Measurements from ENCODE around the gene GFRA1.

Gene GFRA1

DNA sequence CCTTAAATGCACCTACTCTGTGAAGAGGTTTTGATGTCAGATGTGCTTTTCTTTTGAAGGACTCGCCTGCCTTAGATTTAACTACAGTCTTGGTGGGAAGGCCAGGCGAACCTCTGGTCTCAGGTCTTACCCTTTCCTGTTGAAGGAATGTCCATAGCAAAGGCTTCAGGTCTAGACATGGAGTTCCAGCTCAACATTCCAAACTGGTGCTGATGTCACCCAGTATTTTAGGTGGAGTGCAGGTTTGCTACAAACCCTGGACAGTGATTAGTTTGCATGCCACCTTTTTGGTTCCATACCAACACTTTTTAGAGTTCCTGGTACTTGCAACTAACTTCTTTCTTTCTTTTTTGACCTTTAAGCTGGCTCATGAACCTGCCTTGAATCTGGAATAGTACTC, 258.7 kb downstream of the GFRA1 start:
- Histone ChIP-seq H3K27me3 (ENCODE audit: control insufficient read depth in 2 of 2, insufficient read depth in 2 of 2, low read length in 2 of 2) (no peaks in the 10 kb centered on the region), H3K9me3 (ENCODE audit: control insufficient read depth in 2 of 2, low read length in 2 of 2) (no peaks in the 10 kb centered on the region), H3K27ac (ENCODE audit: low read depth in 2 of 2, low read length in 2 of 2) (no peak overlapping the region), H3K4me1 (ENCODE audit: control insufficient read depth in 2 of 2, insufficient read depth in 2 of 2, low read length in 2 of 2) (no peaks in the 10 kb centered on the region), H3K4me3 (ENCODE audit: low read length in 2 of 2) (no peak overlapping the region), H3K36me3 (ENCODE audit: control insufficient read depth in 2 of 2, insufficient read depth in 2 of 2, low read length in 2 of 2) (no peaks in the 10 kb centered on the region), H3K9ac (ENCODE audit: low read depth in 1 of 2, low read length in 2 of 2) (no peak overlapping the region)

DNA sequence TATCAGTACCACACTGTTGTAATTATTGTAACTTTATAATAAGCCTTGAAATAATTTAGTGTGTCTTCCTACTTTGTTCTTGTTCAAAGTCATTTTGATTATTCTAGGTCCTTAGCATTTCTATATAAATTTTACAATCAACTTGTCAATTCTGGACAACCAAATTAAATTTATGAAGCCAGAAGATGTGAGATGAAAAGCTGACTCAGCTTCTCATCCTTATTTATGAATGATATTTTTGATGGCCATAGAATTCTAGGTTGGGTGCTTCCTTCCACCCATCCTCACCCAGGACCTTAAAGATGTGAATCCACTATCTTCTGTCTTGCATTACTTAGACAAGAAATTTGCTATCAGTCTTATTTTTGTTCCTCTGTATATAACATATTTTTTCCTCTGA, 261.1 kb downstream of the GFRA1 start:
- no peak overlapping the region for H3K4me3 ChIP-seq (ENCODE audit: low read length in 2 of 2)
- H3K27ac ChIP-seq (ENCODE audit: low read depth in 2 of 2, low read length in 2 of 2), result no peak overlapping the region
- H3K9me3 ChIP-seq (ENCODE audit: control insufficient read depth in 2 of 2, low read length in 2 of 2), result no peaks in the 10 kb centered on the region
- H3K9ac ChIP-seq (ENCODE audit: low read depth in 1 of 2, low read length in 2 of 2), result no peak overlapping the region
- H3K36me3 ChIP-seq (ENCODE audit: control insufficient read depth in 2 of 2, insufficient read depth in 2 of 2, low read length in 2 of 2), result no peaks in the 10 kb centered on the region
- no peaks in the 10 kb centered on the region for H3K27me3 ChIP-seq (ENCODE audit: control insufficient read depth in 2 of 2, insufficient read depth in 2 of 2, low read length in 2 of 2)
- no peaks in the 10 kb centered on the region for H3K4me1 ChIP-seq (ENCODE audit: control insufficient read depth in 2 of 2, insufficient read depth in 2 of 2, low read length in 2 of 2)

DNA sequence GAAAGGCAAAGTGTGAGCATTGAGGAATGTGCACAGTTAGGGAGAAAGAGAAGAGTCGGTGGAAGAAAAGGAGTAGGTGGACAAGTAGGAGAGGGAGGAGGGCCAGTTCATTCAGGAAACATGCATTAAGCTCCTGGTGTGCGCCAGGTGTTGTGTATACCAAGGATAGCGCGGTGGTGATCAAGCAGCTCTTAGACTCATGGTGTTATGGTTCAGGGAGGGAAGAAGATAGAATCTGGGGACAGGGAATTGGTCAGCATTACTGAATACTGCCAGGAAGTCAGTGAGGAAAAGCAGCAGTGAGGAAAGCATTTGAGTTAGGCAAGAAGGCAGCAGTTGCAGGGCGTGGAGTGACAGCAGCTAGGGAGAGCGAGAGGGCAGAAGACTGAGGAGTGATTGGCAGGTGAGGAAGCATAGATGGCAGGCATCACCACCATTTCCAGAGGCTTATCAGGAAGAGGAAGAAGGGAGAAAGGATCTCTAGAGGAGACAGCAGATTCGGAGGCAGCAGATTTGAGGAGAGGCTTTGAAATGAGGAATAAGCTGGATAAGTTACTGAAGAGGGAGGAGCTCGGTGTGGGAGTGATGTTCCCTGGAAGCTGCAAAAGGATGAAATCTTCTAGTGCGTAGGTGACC, 265.6 kb downstream of the GFRA1 start:
- Histone ChIP-seq H3K9ac (ENCODE audit: low read depth in 1 of 2, low read length in 2 of 2) (no peak overlapping the region), H3K36me3 (ENCODE audit: control insufficient read depth in 2 of 2, insufficient read depth in 2 of 2, low read length in 2 of 2) (no peaks in the 10 kb centered on the region), H3K9me3 (ENCODE audit: control insufficient read depth in 2 of 2, low read length in 2 of 2) (no peaks in the 10 kb centered on the region), H3K4me3 (ENCODE audit: low read length in 2 of 2) (no peak overlapping the region), H3K27ac (ENCODE audit: low read depth in 2 of 2, low read length in 2 of 2) (no peak overlapping the region), H3K4me1 (ENCODE audit: control insufficient read depth in 2 of 2, insufficient read depth in 2 of 2, low read length in 2 of 2) (no peaks in the 10 kb centered on the region), H3K27me3 (ENCODE audit: control insufficient read depth in 2 of 2, insufficient read depth in 2 of 2, low read length in 2 of 2) (no peaks in the 10 kb centered on the region)
